Activated CD8-positive, alpha-beta T cell treated with anti-CD3 and anti-CD28 coated beads for 36 hours (primary cell): Measurements from ENCODE around the gene HNF4A. TPM values are rescaled to one million over a fixed set of nuclear protein-coding genes. Genes with fewer than 3 reads are reported as not detected.

Experiments used
- ATAC-seq: fragments of 200-7000 bp; cut with Tn5 transposase; one replicate; pipeline ENCODE4 v1.10.0; 2021; ENCODE audit warnings: mild to moderate bottlenecking, moderate library complexity
- CTCF ChIA-PET: fragments of 350-600 bp; sonication (Branson Sonifier 250); formaldehyde crosslinking; loops from one replicate; lab custom pipeline; 2021; ENCODE audit warnings: antibody characterized with exemption; lab: Charles Lee
- POLR2A ChIA-PET: fragments of 350-600 bp; sonication (Branson Sonifier 250); formaldehyde crosslinking; loops from one replicate; lab custom pipeline; 2021; ENCODE audit warnings: antibody characterized with exemption; lab: Charles Lee
- DNase-seq: peaks from one replicate; pipeline ENCODE4 v3.0.0-alpha.2; 2020
- H3K27ac Mint-ChIP-seq: one replicate; pipeline ENCODE4 v1.8.0; 2021; ENCODE audit warnings: mild to moderate bottlenecking, mixed read lengths
- H3K27me3 Mint-ChIP-seq: one replicate; pipeline ENCODE4 v1.8.0; 2021; ENCODE audit warnings: mixed read lengths
- H3K36me3 Mint-ChIP-seq: one replicate; pipeline ENCODE4 v1.8.0; 2021; ENCODE audit warnings: low read depth, mixed read lengths
- H3K4me1 Mint-ChIP-seq: one replicate; pipeline ENCODE4 v1.8.0; 2021; ENCODE audit warnings: low read depth, mixed read lengths
- H3K4me3 Mint-ChIP-seq: one replicate; pipeline ENCODE4 v1.8.0; 2021; ENCODE audit warnings: mild to moderate bottlenecking, moderate library complexity, mixed read lengths
- H3K9me3 Mint-ChIP-seq: one replicate; pipeline ENCODE4 v1.8.0; 2021; ENCODE audit warnings: mixed read lengths
- intact Hi-C: fragments of 100-400 bp; cut with micrococcal nuclease; formaldehyde crosslinking; loops from one replicate; pipeline ENCODE4 v1.10.0; 2022
- total RNA-seq, 2 experiments: library from RNA; stranded (reverse); gene quantifications; one replicate each; pipeline ENCODE4 v1.2.3, GENCODE V29; 2021
- TF ChIP-seq, protein P1 (sequence below): fragments of 200-600 bp; IDR thresholded peaks from one replicate; pipeline ENCODE4 v1.8.0; 2022; ENCODE audit warnings: antibody characterized with exemption, mild to moderate bottlenecking

The HNF4A gene
- total RNA-seq, 2 experiments from 2014 or later = not detected

- DNase-seq (no peak), ATAC-seq (no peak)
- H3K9me3 Mint-ChIP-seq = no peaks in the 10 kb centered on the region
- ChIA-PET CTCF (no interaction called here), POLR2A (no interaction called here)
- no peaks in the 10 kb centered on the region for H3K36me3 Mint-ChIP-seq
- H3K4me1 Mint-ChIP-seq = no peaks in the 10 kb centered on the region
- intact Hi-C loops = no loop called here
- TF ChIP-seq, protein P1, sequence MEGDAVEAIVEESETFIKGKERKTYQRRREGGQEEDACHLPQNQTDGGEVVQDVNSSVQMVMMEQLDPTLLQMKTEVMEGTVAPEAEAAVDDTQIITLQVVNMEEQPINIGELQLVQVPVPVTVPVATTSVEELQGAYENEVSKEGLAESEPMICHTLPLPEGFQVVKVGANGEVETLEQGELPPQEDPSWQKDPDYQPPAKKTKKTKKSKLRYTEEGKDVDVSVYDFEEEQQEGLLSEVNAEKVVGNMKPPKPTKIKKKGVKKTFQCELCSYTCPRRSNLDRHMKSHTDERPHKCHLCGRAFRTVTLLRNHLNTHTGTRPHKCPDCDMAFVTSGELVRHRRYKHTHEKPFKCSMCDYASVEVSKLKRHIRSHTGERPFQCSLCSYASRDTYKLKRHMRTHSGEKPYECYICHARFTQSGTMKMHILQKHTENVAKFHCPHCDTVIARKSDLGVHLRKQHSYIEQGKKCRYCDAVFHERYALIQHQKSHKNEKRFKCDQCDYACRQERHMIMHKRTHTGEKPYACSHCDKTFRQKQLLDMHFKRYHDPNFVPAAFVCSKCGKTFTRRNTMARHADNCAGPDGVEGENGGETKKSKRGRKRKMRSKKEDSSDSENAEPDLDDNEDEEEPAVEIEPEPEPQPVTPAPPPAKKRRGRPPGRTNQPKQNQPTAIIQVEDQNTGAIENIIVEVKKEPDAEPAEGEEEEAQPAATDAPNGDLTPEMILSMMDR = no peak
- peaks cover 4% of the 10 kb centered on the region for H3K27me3 Mint-ChIP-seq
- no peak overlapping the region for H3K27ac Mint-ChIP-seq
- H3K4me3 Mint-ChIP-seq = no peak overlapping the region
Observed at GRCh38 chr20:44411020-44411756, 55.7 kb downstream of the HNF4A start.

DNA sequence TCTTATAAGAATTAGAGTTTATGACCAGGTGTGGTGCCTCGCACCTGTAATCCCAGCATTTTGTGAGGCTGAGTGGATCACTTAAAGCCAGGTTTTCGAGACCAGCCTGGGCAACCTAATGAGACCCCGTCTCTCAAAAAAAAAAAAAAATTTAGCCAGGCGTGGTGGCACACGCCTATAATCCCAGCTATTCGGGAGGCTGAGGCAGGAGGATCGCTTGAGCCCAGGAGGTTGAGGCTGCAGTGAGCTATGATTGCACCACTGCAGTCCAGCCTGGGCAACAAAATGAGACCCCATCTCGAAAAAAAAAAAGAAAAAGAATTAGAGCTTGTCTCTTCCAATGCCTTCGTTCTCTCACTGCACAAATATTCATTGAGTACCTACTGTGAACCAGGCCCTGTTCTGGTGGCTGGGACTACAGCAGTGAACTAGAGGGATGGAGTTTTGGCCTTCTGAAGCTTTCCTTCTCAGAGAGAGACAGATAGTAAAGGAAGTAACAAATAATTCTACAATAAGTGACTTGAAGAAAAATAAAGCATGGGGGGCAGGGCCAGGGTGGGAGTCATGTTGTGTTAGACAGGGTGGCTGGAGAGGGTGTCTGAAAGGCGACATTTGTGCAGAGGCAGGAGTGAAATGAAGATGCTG lies 56.4 kb downstream of the HNF4A start:
- peaks cover 4% of the 10 kb centered on the region for H3K27me3 Mint-ChIP-seq
- no peaks in the 10 kb centered on the region for H3K4me1 Mint-ChIP-seq
- TF ChIP-seq, protein P1 = no peak
- intact Hi-C loops = no loop called here
- no peak overlapping the region for H3K27ac Mint-ChIP-seq
- POLR2A ChIA-PET = no interaction called here
- H3K4me3 Mint-ChIP-seq = no peak overlapping the region
- CTCF ChIA-PET = no interaction called here
- no peak for ATAC-seq
- H3K36me3 Mint-ChIP-seq = no peaks in the 10 kb centered on the region
- H3K9me3 Mint-ChIP-seq = no peaks in the 10 kb centered on the region
- DNase-seq = no peak

- peaks cover 4% of the 10 kb centered on the region for H3K27me3 Mint-ChIP-seq
Observed at GRCh38 chr20:44412402-44413144, 57.1 kb downstream of the HNF4A start.

DNA sequence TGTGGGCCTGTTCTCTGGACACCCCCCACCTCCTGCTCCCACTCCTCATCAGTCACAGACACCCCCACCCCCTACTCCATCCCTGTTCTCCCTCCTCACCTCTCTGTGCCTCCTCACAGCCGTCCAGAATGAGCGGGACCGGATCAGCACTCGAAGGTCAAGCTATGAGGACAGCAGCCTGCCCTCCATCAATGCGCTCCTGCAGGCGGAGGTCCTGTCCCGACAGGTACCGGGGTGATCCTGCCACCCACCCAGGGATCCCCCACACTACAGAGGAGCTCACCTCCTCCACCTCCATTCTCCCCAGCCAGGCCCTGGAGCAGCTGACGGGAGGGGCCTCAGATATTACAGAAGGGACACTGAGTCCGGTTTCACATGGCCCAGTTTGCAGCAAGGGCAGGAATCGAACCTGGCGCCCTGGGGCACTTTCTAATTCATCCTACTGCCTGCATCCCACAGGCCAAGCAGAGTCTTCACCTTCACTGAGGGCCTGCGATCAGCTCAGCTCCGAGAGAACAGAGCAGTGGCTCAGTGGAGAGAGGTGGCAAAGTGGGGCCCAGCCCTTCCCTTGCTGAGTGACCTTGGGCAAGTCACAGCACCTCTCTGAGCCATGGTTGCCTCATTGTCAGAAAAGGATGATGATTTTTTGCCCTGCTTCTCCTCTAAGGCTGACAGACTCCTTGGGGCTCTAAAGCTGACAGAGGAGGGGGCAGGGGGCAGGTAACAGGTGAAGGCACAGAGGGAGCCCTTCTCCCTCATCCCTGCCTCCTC lies 58.3 kb downstream of the HNF4A start:
- CTCF ChIA-PET = interaction anchor here (1.3 kb wide), 1 partner anchor 25 kb away, joined by 3 read pairs; no protein-coding TSS in a partner anchor
- ATAC-seq = no peak
- POLR2A ChIA-PET = no interaction called here
- no peaks in the 10 kb centered on the region for H3K36me3 Mint-ChIP-seq
- no peak overlapping the region for H3K27ac Mint-ChIP-seq
- intact Hi-C loops = no loop called here
- no peaks in the 10 kb centered on the region for H3K9me3 Mint-ChIP-seq
- TF ChIP-seq, protein P1 = no peak
- peaks cover 4% of the 10 kb centered on the region for H3K27me3 Mint-ChIP-seq
- no peak overlapping the region for H3K4me3 Mint-ChIP-seq
- no peaks in the 10 kb centered on the region for H3K4me1 Mint-ChIP-seq
- DNase-seq = no peak

More at GRCh38 chr20:44412402-44413144, 57.1 kb downstream of the HNF4A start:
- Mint-ChIP-seq H3K4me3 (no peak overlapping the region), H3K4me1 (no peaks in the 10 kb centered on the region), H3K36me3 (no peaks in the 10 kb centered on the region), H3K9me3 (no peaks in the 10 kb centered on the region), H3K27ac (no peak overlapping the region)
- ChIA-PET CTCF (no interaction called here), POLR2A (interaction anchor here (0.5 kb wide), 1 partner anchor 104 kb away, joined by 3 read pairs; no protein-coding TSS in a partner anchor)
- no peak for ATAC-seq
- no peak for DNase-seq
- intact Hi-C loops = no loop called here
- TF ChIP-seq, protein P1 = no peak
